Adrenal gland (tissue), 12 donors: ENCODE measurements around the gene PEX11B. TPM values are rescaled to one million over a fixed set of nuclear protein-coding genes. Genes with fewer than 3 reads are reported as not detected.

ENCODE experiments used
- DNase-seq, 7 donors: peaks; one replicate each; pipeline ENCODE4 v3.0.0-alpha.2; 2019 to 2020
- H3K27ac ChIP-seq, 5 donors: fragments of 200-600 bp; sonication (generic) in 4 of 5; 1 replicate in 3 of 5; 2 replicates in 2 of 5; pipeline versions ENCODE4 v1.5.1 to v1.8.0; 2016 to 2020; ENCODE audit warnings: mild to moderate bottlenecking in 1 of 5
- H3K27me3 ChIP-seq: fragments of 200-600 bp; 2 replicates; pipeline ENCODE4 v1.8.0; 2021
- H3K36me3 ChIP-seq, 2 donors: fragments of 200-600 bp; replicated peaks in 1 of 2; 1 replicate in 1 of 2; 2 replicates in 1 of 2; pipeline versions ENCODE4 v1.5.1 to v1.8.0; 2018 to 2022
- H3K4me1 ChIP-seq, 2 donors: fragments of 200-600 bp; replicated peaks in 1 of 2; 1 replicate in 1 of 2; 2 replicates in 1 of 2; pipeline versions ENCODE4 v1.5.1 to v1.8.0; 2018 to 2021
- H3K4me3 ChIP-seq, 4 donors: fragments of 200-600 bp; sonication (generic) in 3 of 4; one replicate each; pipeline ENCODE4 v1.5.1; 2016 to 2018
- H3K9me3 ChIP-seq, 3 donors: fragments of 200-600 bp; sonication (generic) in 1 of 3; replicated peaks in 1 of 3; 1 replicate in 2 of 3; 2 replicates in 1 of 3; pipeline versions ENCODE4 v1.5.1 to v1.8.0; 2016 to 2021
- CTCF ChIP-seq, 6 experiments: fragments of 450-650 bp in 4 of 6; fragments of 200-600 bp in 2 of 6; sonication (generic) in 1 of 6; IDR thresholded peaks; 1 replicate in 5 of 6; 2 replicates in 1 of 6; pipeline versions ENCODE4 v1.5.1 to v1.8.0; 2016 to 2021; ENCODE audit warnings: antibody characterized with exemption in 6 of 6, mild to moderate bottlenecking in 2 of 6, moderate library complexity in 1 of 6
- POLR2A ChIP-seq, 2 donors: fragments of 450-650 bp; IDR thresholded peaks; one replicate each; pipeline ENCODE4 v1.6.1; 2017; ENCODE audit warnings: antibody characterized with exemption in 2 of 2, mild to moderate bottlenecking in 2 of 2, moderate library complexity in 1 of 2
- WGBS, 4 donors: extraction: QIAGEN DNeasy Blood & Tissue Kit in 2 of 4; methylation state at CpG; one replicate each; pipeline versions ENCODE4 v1.1.5 to v1.1.7; 2013 to 2017; 5-methylcytosine and 5-hydroxymethylcytosine counted together
- intact Hi-C, 2 donors: fragments of 100-400 bp; cut with DNase I; formaldehyde crosslinking; loops; one replicate each; pipeline versions ENCODE4 v1.14.1 to v1.15.0; 2022 to 2023
- polyA plus RNA-seq, 3 donors: library from polyadenylated mRNA; stranded (reverse); fragments of 200-250 nt in 2 of 3; fragments of 350-450 nt in 1 of 3; fragmentation: Illumina TruSeq in 1 of 3; extraction: RNeasy Lipid Tissue Mini Kit (QIAGEN cat#74804) in 1 of 3; gene quantifications; one replicate each; pipeline ENCODE4 v1.2.3, GENCODE V29; 2013 to 2014
- total RNA-seq, 9 donors: library from RNA; depleted of rRNA in 4 of 9; stranded (reverse); fragments of >200 nt in 4 of 9; fragments of 120-200 nt in 1 of 9; fragmentation: NEBNext Ultra II Directional in 1 of 9; extraction: Animal tissue kit (Norgen Biotek cat#: 25700) in 1 of 9; gene quantifications; one replicate each; pipeline versions ENCODE4 v1.1.0 to v1.2.4, GENCODE V29; 2013 to 2023
- donor health status: healthy with polysubstance abuse.
- donor health status: Bipolar disorder and iron deficiency.
- donor health status: DM: yes; HTN: yes; CAD: no.
- donor health status: DM: no; HTN: no; CAD: no.
- donor health status: DM: no; HTN: no; CAD: no.
- donor health status: DM: yes; HTN: yes; CAD: no.

The PEX11B gene
- total and polyA plus RNA-seq, 12 donors: 21.2 to 52.9 (median 32.4) TPM

GRCh38 chr1:145878724-145879123, 39.8 kb downstream of the PEX11B start:
- TF ChIP-seq POLR2A (IDR thresholded peaks at IDR 0.05) (no peak), CTCF (IDR thresholded peaks at IDR 0.05) (no peak)
- intact Hi-C loops: no loop called here
- no peak for DNase-seq
- Histone ChIP-seq H3K9me3 (no peaks in the 10 kb centered on the region), H3K36me3 (no peaks in the 10 kb centered on the region), H3K4me3 (no peak overlapping the region), H3K27me3 (no peaks in the 10 kb centered on the region), H3K27ac (no peak overlapping the region), H3K4me1 (no peaks in the 10 kb centered on the region)
- WGBS, 4 donors: 79 to 92% (median 85%) methylated on average over 2 of the region's 2 CpGs

- Histone ChIP-seq H3K36me3 (no peaks in the 10 kb centered on the region), H3K27ac (no peak overlapping the region), H3K9me3 (no peaks in the 10 kb centered on the region), H3K4me3 (no peak overlapping the region), H3K27me3 (no peaks in the 10 kb centered on the region), H3K4me1 (no peaks in the 10 kb centered on the region)
- TF ChIP-seq POLR2A (IDR thresholded peaks at IDR 0.05): no peak
- TF ChIP-seq CTCF (IDR thresholded peaks at IDR 0.05): no peak
- DNase-seq: no peak
- intact Hi-C loops: no loop called here
- 72 to 85% (median 81%) methylated on average over 5 to 7 of the region's 7 CpGs for WGBS, 4 donors
Observed at GRCh38 chr1:145877923-145878486, 40.5 kb downstream of the PEX11B start.

- H3K4me3 ChIP-seq: no peak overlapping the region
- no peaks in the 10 kb centered on the region for H3K36me3 ChIP-seq
- H3K9me3 ChIP-seq: no peaks in the 10 kb centered on the region
- H3K27me3 ChIP-seq: no peaks in the 10 kb centered on the region
- 88 to 93% (median 92%) methylated on average over 8 to 12 of the region's 12 CpGs for WGBS, 4 donors
- no peak overlapping the region for H3K27ac ChIP-seq
- H3K4me1 ChIP-seq: peaks cover 0 to 6% of the 10 kb centered on the region in 2 donors
- no peak for DNase-seq
- intact Hi-C loops: no loop called here
- TF ChIP-seq POLR2A (IDR thresholded peaks at IDR 0.05) (no peak), CTCF (IDR thresholded peaks at IDR 0.05) (no peak)
Observed at GRCh38 chr1:145874646-145875045, 43.9 kb downstream of the PEX11B start.

- peak overlapping the region in 3 of 5 donors; percentile 47 to 67 (median 55) for H3K27ac ChIP-seq
Observed at GRCh38 chr1:145871994-145872924, 46.3 kb downstream of the PEX11B start.

More at GRCh38 chr1:145871994-145872924, 46.3 kb downstream of the PEX11B start:
- H3K27me3 ChIP-seq: no peaks in the 10 kb centered on the region
- no peaks in the 10 kb centered on the region for H3K9me3 ChIP-seq
- DNase-seq: peak in 2 of 7 donors; percentile 26 to 43
- no peaks in the 10 kb centered on the region for H3K36me3 ChIP-seq
- H3K4me3 ChIP-seq: peak overlapping the region in 2 of 4 donors; percentile 25 to 47
- TF ChIP-seq POLR2A (IDR thresholded peaks at IDR 0.05) (no peak), CTCF (IDR thresholded peaks at IDR 0.05) (no peak)
- intact Hi-C loops: no loop called here
- WGBS, 4 donors: 36 to 47% (median 43%) methylated on average over 32 to 47 of the region's 47 CpGs
- H3K4me1 ChIP-seq: peaks cover 0 to 6% of the 10 kb centered on the region in 2 donors
